NCI-H2227 treated with DMSO at 0.1 percent for 48 hours (cell line): ENCODE data around the gene ADGRB2.
A peak's percentile ranks its signal among the peaks of the same experiment; 100 is the strongest.

Source experiments
- DNase-seq: peaks from one replicate; lab custom pipeline; 2025; lab: John Stamatoyannopoulos, UW

ADGRB2 gene

GRCh38 chr1:31763671-31764311, 349 bp downstream of the ADGRB2 start:
- no peak for DNase-seq

- peak; percentile 73 for DNase-seq
Observed at GRCh38 chr1:31762726-31763670, 1.1 kb downstream of the ADGRB2 start.

DNA sequence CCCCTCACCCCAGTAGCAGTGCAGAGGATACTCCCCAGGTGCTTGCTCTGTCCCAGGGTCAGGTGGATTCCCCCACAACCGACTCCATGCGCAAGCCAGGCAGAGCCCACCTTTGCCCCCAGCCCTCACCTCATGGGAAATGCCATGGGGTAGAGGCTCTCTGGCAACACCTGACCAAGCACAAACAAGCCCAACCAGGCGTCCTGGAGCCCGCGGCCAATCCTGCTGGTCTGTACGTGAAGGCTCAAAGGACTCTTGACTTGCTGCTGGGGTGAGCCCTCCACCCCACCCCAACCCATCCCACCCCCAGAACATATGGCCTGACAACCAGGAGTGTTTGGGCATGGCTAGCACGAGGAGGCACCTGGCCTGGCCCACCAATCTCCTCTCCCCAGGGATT, 1.8 kb downstream of the ADGRB2 start:
- no peak for DNase-seq

- no peak for DNase-seq
Observed at GRCh38 chr1:31761883-31762282, 2.3 kb downstream of the ADGRB2 start.

- DNase-seq, result peak; percentile 38
Observed at GRCh38 chr1:31760471-31761470, 3.4 kb downstream of the ADGRB2 start.

DNA sequence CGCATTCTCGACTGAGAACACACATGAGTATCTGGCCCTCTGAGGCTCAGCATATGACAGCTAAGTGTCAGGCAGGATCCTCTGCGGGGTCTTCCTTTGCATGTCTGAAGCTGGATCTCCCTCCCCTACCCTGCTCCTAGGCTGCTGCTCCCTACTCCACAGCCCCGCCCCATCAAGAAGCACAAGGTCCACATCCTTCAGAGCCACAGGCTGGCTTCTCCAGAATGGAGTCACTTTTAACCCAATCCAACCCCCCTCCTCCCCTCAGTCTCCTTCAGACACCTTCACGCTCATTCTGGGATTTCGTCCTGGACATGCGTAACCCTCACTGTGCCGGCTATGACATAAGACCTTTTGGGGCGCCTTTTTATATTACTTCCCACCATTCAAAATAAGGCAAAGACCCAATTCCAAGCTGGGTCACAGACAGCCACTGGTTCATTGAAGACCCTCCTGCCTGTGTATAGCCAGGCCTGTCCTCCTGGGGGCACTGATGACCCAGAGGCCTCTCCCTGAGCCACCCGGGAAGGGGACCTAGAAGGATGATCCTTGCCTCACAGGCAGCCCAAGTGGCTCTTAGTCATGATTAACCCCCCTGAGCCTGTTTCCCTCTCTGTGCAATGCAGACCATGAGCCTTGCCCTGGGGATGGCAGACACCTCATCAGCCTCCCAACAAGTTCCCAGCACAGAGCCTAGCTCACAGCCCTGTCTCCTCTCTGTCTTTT, 4.7 kb downstream of the ADGRB2 start:
- no peak for DNase-seq

DNA sequence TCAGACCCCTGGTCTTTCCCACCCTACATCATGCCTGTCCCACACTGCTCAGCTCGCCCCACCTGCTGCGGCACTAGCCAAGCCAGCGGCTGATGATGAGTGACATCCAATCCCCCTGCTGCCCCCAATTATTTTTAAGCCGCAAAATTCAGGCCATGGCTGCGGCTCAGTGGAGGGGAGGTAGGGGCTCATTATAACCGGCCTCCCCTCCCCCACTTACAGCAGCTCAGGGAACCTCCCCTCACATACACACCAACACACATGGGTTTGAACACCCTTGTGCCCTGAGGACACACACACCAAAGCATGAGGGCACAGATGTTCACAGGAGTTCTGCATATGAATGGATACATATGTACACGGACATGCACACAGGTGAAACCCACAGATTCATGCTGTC, 5.3 kb downstream of the ADGRB2 start:
- DNase-seq, result no peak

DNA sequence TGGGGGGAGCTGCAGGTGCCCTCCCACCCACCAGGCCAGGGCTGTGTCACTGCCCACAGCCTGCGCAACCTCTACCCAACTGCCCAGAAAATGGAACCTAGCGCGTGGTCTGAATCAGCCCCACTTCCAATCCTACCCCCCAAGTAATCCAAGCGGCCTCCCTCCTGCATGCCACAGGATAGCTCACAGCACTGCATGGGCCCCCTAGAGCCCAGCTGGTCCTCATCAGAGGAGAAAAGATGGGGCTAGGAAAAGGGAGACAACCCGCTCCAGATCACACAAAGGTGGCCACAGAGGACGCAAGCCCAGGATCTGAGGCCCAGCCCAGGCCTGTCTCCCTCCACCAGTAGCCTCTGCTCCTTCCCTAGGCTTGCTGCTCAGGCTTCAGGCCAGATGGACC, 6.2 kb downstream of the ADGRB2 start:
- no peak for DNase-seq

- no peak for DNase-seq
Observed at GRCh38 chr1:31757204-31757679, 6.9 kb downstream of the ADGRB2 start.

DNA sequence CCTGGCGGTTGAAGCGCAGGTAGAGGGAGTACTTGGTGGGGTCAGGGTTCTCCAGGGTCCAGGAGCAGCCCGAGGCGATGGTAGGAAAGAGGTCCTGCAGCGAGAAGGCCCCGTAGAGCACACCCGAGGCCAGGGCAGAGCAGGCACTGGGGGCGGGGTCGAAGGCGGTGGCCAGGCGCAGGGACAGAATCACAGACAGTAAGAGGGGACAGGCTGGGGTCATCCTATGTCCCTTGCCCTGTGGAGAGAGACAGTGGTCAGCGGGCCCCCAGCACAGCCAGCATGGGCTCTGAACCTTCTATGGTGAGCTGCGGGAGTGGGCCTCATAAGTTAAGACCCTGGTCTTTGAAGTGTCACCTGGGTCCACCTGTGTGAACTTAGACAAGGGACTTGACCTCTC, 7.6 kb downstream of the ADGRB2 start:
- DNase-seq, result no peak

GRCh38 chr1:31755850-31756492, 8.2 kb downstream of the ADGRB2 start:
- DNase-seq, result no peak

- DNase-seq, result no peak
Observed at GRCh38 chr1:31755197-31755611, 8.9 kb downstream of the ADGRB2 start.

GRCh38 chr1:31754397-31754796, 9.7 kb downstream of the ADGRB2 start:
- DNase-seq, result no peak

GRCh38 chr1:31753707-31754349, 10.3 kb downstream of the ADGRB2 start:
- DNase-seq, result no peak

DNA sequence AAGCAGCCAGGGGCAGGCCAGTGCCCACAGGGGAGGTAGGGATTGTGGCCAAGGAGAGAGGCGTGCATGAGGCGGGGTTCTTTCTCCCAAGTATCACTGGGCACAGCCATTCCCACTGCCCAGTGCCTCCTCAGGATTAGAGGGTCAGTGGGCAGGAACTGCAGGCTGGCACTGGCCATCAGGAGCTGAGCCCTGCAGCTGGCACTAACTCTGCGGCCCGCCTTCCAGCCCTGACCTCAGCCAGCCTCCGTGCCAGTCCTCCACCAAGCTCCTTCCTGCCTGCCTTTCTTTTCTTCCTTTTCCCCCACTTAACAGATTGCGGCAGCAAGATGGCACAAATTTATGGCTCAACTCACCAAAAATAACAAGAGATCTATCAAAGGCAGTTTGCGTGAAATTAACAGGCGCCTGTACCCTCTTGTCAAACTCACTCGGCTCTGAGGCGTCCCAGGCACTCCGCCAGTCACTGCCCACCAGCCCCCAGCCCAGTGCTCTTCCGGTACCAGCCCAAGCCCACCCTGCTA, 11.1 kb downstream of the ADGRB2 start:
- no peak for DNase-seq

DNA sequence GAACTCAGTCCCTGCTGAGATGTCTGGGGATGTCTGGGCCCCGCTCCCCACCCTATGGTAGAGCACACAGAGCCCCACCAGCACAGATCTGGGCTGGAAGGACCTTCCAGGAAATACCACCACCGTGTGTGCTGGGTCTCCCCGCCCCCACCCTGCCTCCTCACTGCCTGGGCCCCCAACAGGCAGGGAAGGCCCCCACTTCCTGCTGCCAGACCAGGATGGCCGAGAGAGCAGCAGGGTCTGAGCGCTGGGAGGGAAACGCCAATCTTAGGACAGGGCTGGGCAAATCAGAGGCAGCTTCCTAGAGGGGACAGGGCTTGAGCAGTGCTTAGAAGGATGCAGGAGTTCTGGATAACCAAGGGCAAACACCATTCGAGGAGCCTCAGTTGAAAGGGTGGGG, 11.9 kb downstream of the ADGRB2 start:
- no peak for DNase-seq

DNA sequence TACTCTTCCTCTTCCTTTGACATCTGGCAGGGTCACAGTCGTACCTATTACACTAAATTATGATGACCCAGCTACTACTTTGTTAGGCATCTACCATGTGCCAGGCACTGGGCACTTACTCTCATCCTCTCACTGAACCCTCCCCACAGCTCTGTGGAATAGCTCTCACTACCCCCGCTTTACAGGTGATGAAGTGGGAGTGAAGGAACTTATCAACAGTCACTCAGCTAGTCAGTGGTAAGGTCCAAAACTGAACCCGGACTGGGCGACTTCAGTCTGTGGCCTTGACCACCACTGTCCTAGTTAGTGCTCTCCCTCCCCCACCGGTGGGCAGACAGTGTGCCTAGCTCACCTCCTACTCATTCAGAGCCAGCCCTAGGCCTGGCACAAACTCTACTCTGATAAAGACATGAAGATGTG, 12.3 kb downstream of the ADGRB2 start:
- no peak for DNase-seq

DNA sequence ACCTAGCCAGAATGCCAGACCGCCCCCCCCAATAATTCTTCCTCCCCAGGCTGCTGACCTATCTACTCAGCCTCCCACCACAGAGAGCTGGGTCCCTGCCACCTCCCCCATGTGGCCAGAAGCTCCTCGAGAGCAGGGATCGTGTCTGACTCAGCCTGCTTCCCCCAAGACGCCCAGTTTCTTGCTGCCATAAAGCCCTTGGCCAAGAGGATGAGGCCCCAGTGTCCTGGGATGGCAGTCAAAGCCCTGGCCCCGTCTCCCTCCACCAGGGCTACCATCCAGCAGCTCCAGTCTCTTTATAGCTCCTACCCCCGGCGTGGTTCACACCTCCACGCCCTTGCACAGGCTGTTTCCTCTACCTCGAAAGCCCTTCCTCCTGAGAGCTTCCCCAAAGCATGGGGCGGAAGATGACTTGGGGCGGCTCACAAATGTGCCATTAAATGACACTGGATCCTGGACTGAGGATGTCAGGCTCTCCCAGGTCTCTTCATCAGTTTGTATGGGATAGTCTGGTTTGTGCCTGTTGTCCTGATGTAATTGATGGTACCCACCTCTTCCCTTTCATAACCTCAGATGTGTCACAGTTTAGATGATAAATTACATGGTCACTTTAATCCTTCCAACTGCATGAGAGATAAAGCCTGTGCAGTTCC, 13.2 kb downstream of the ADGRB2 start:
- no peak for DNase-seq
